ENCODE measurements around the gene CPNE4.
"Not testable (repeated sequence)": the region's sequence is repeated elsewhere in the genome, so short reads cannot be mapped to it uniquely, and the experiment has no call there.

CPNE4 gene

GRCh38 chr3:131892331-131892730 is 142.5 kb downstream of the CPNE4 start:
- no peak overlapping the region for H3K4me3 ChIP-seq (ENCODE audit: low read depth, low read length)
- no peak for TF ChIP-seq CTCF (IDR thresholded peaks at IDR 0.05; ENCODE audit: low read depth, low read length, missing control alignments)
- in situ Hi-C loops (cut with HindIII; ENCODE audit: low sequenced_read_pairs), result no loop called here
- no peak for DNase-seq (ENCODE audit: low read depth)

- DNase-seq (ENCODE audit: low read depth); in situ Hi-C loops (cut with HindIII; ENCODE audit: low sequenced_read_pairs); H3K4me3 ChIP-seq (ENCODE audit: low read depth, low read length): not testable (repeated sequence)
Measured at GRCh38 chr3:131885871-131886270, 148.9 kb downstream of the CPNE4 start.

- DNase-seq (ENCODE audit: low read depth), result no peak
- in situ Hi-C loops (cut with HindIII; ENCODE audit: low sequenced_read_pairs), result no loop called here
- no peak overlapping the region for H3K4me3 ChIP-seq (ENCODE audit: low read depth, low read length)
- TF ChIP-seq CTCF (IDR thresholded peaks at IDR 0.05; ENCODE audit: low read depth, low read length, missing control alignments), result no peak
Measured at GRCh38 chr3:131883711-131884407, 151.0 kb downstream of the CPNE4 start.

- DNase-seq (ENCODE audit: low read depth), result no peak
- in situ Hi-C loops (cut with HindIII; ENCODE audit: low sequenced_read_pairs), result no loop called here
- no peak overlapping the region for H3K4me3 ChIP-seq (ENCODE audit: low read depth, low read length)
- TF ChIP-seq CTCF (IDR thresholded peaks at IDR 0.05; ENCODE audit: low read depth, low read length, missing control alignments), result no peak
Measured at GRCh38 chr3:131883086-131883485, 151.7 kb downstream of the CPNE4 start.

GRCh38 chr3:131881777-131882176 is 153.0 kb downstream of the CPNE4 start:
- TF ChIP-seq CTCF (IDR thresholded peaks at IDR 0.05; ENCODE audit: low read depth, low read length, missing control alignments), result no peak
- no peak overlapping the region for H3K4me3 ChIP-seq (ENCODE audit: low read depth, low read length)
- no peak for DNase-seq (ENCODE audit: low read depth)
- in situ Hi-C loops (cut with HindIII; ENCODE audit: low sequenced_read_pairs), result no loop called here

- DNase-seq (ENCODE audit: low read depth), result no peak
- in situ Hi-C loops (cut with HindIII; ENCODE audit: low sequenced_read_pairs), result no loop called here
Measured at GRCh38 chr3:131880948-131881347, 153.9 kb downstream of the CPNE4 start.

More at GRCh38 chr3:131880948-131881347, 153.9 kb downstream of the CPNE4 start:
- TF ChIP-seq CTCF (IDR thresholded peaks at IDR 0.05; ENCODE audit: low read depth, low read length, missing control alignments), result no peak
- H3K4me3 ChIP-seq (ENCODE audit: low read depth, low read length), result no peak overlapping the region
